HCT116 (cell line): Measurements from ENCODE around the gene DAND5.

Source experiments
- CTCF ChIP-seq, 3 experiments: fragments of 200-600 bp in 1 of 3; sonication (generic) in 1 of 3; IDR thresholded peaks in 2 of 3; conservative IDR thresholded peaks in 1 of 3; 2 replicates each; pipeline ENCODE4 v1.5.1; 2012 to 2017; ENCODE audit warnings: low read depth in 2 of 3, low read length in 2 of 3, antibody characterized with exemption in 1 of 3, borderline replicate concordance in 1 of 3, control low read depth in 1 of 3, mild to moderate bottlenecking in 1 of 3, mixed read lengths in 1 of 3, mixed run types in 1 of 3, moderate library complexity in 1 of 3; ENCODE audit not compliant: insufficient read depth in 1 of 3
- EGR1 ChIP-seq: IDR thresholded peaks from 2 replicates; pipeline ENCODE4 v1.6.1; 2012; ENCODE audit warnings: low read depth
- EZH2 ChIP-seq: fragments of 200-600 bp; sonication (generic); IDR thresholded peaks from 2 replicates; pipeline ENCODE4 v1.6.1; 2017; ENCODE audit warnings: antibody characterized with exemption, mixed run types
- JUND ChIP-seq: IDR thresholded peaks from 2 replicates; pipeline ENCODE4 v1.6.1; 2012
- POLR2A ChIP-seq: IDR thresholded peaks from 2 replicates; pipeline ENCODE4 v1.7.0; 2011; ENCODE audit warnings: borderline replicate concordance; ENCODE audit not compliant: insufficient read depth, insufficient read length; ENCODE audit errors: extremely low read depth
- POLR2AphosphoS5 ChIP-seq: IDR thresholded peaks from 2 replicates; pipeline ENCODE4 v1.6.1; 2011; ENCODE audit warnings: mild to moderate bottlenecking, low read depth, low read length, moderate library complexity
- TCF7L2 ChIP-seq: IDR thresholded peaks from 2 replicates; pipeline ENCODE4 v1.7.0; 2011; ENCODE audit warnings: borderline replicate concordance, inconsistent platforms; ENCODE audit not compliant: insufficient read depth, insufficient read length; ENCODE audit errors: extremely low read depth
- YY1 ChIP-seq: IDR thresholded peaks from 2 replicates; pipeline ENCODE4 v1.6.1; 2011; ENCODE audit warnings: low read length, low read depth, moderate library complexity, mild to moderate bottlenecking; ENCODE audit not compliant: insufficient replicate concordance; ENCODE audit errors: extremely low read depth

DNA sequence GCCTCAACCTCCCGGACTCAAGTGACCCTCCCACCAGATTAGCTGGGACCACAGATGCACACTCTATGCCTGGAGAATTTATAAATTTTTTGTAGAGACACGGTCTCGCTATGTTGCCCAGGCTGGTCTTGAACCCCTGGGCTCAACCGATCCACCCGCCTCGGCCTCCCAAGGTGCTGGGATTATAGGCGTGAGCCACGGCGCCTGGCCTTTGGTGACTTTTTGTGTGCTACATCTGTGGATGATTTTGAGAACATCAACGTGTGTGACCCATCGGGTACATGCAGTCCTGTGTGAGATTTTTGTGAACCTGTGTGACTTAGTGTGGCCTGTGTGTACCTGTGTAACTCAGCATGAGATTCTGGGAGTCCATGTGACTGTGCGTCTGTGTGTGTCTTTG, 17.4 kb downstream of the DAND5 start:
- TF ChIP-seq CTCF (IDR thresholded peaks at IDR 0.05 in 2 of 3, conservative IDR thresholded peaks at IDR 0.05 in 1 of 3; ENCODE audit: borderline replicate concordance in 1 of 3, insufficient read depth in 1 of 3, low read depth in 2 of 3, low read length in 2 of 3) = no peak
- no peak for TF ChIP-seq EGR1
- no peak for TF ChIP-seq POLR2A
- no peak for TF ChIP-seq TCF7L2
- no peak for TF ChIP-seq YY1
- TF ChIP-seq JUND = no peak
- TF ChIP-seq EZH2 = no peak
- no peak for TF ChIP-seq POLR2AphosphoS5
